ENCODE measurements around the gene WDR89. TPM values are rescaled to one million over a fixed set of nuclear protein-coding genes. Genes with fewer than 3 reads are reported as not detected.

Gene WDR89
- polyA plus RNA-seq (2011; rRNA removed) (6.1 and 9.4 TPM in 2 replicates), polyA minus RNA-seq (2011; rRNA and poly(A)+ RNA removed) (6.1 and 11.5 TPM in 2 replicates)

- TF ChIP-seq CTCF (IDR thresholded peaks at IDR 0.05; ENCODE audit: low read depth, low read length) = peak; percentile 75
- POLR2A ChIA-PET = interaction anchor here (0.6 to 1.4 kb wide), 2 partner anchors 79 to 99 kb away, joined by 4 to 8 read pairs; partner anchors contain the start of gene PPP2R5E
- CTCF ChIA-PET = interaction anchor here (0.6 to 6.5 kb wide), 11 partner anchors 8 to 253 kb away, joined by 3 to 28 read pairs (median 5); no protein-coding TSS in a partner anchor
- DNase-seq (ENCODE audit: low read depth, low spot score) = peak; percentile 99
- Histone ChIP-seq H3K9me3 (ENCODE audit: control insufficient read depth, insufficient read depth, low read length) (no peaks in the 10 kb centered on the region; the same call in 1 of the 2 replicates), H3K27me3 (ENCODE audit: control insufficient read depth, insufficient read depth, low read length) (no peaks in the 10 kb centered on the region), H3K4me3 (ENCODE audit: low read depth, low read length) (peak within 1 kb of the TSS; percentile 92), H3K27ac (ENCODE audit: low read depth, low read length) (peak within 1 kb of the TSS; percentile 99)
Measured at GRCh38 chr14:63641473-63642228, at the start of gene WDR89. WDR89 (minus strand) TSS chr14:63641871; CDS start chr14:63599942, 41,929 bp downstream.

- DNase-seq (ENCODE audit: low read depth, low spot score) = no peak
- Histone ChIP-seq H3K4me3 (ENCODE audit: low read depth, low read length) (no peak overlapping the region), H3K27me3 (ENCODE audit: control insufficient read depth, insufficient read depth, low read length) (no peaks in the 10 kb centered on the region), H3K9me3 (ENCODE audit: control insufficient read depth, insufficient read depth, low read length) (no peaks in the 10 kb centered on the region), H3K27ac (ENCODE audit: low read depth, low read length) (no peak overlapping the region)
- POLR2A ChIA-PET = no interaction called here
- no peak for TF ChIP-seq CTCF (IDR thresholded peaks at IDR 0.05; ENCODE audit: low read depth, low read length)
- CTCF ChIA-PET = no interaction called here
Measured at GRCh38 chr14:63689132-63689531, 47.5 kb upstream of the WDR89 start.

GRCh38 chr14:63686926-63687325, 45.3 kb upstream of the WDR89 start:
- H3K27ac ChIP-seq (ENCODE audit: low read depth, low read length) = no peak overlapping the region
- CTCF ChIA-PET = no interaction called here
- DNase-seq (ENCODE audit: low read depth, low spot score) = no peak

GRCh38 chr14:63685401-63685800, 43.7 kb upstream of the WDR89 start:
- Histone ChIP-seq H3K9me3 (ENCODE audit: control insufficient read depth, insufficient read depth, low read length) (no peaks in the 10 kb centered on the region), H3K27ac (ENCODE audit: low read depth, low read length) (no peak overlapping the region), H3K4me3 (ENCODE audit: low read depth, low read length) (no peak overlapping the region), H3K27me3 (ENCODE audit: control insufficient read depth, insufficient read depth, low read length) (no peaks in the 10 kb centered on the region)
- no peak for DNase-seq (ENCODE audit: low read depth, low spot score)
- TF ChIP-seq CTCF (IDR thresholded peaks at IDR 0.05; ENCODE audit: low read depth, low read length) = no peak
- CTCF ChIA-PET = no interaction called here
- POLR2A ChIA-PET = no interaction called here

More at GRCh38 chr14:63686926-63687325, 45.3 kb upstream of the WDR89 start:
- no peak for TF ChIP-seq CTCF (IDR thresholded peaks at IDR 0.05; ENCODE audit: low read depth, low read length)
- H3K4me3 ChIP-seq (ENCODE audit: low read depth, low read length) = no peak overlapping the region
- no peaks in the 10 kb centered on the region for H3K9me3 ChIP-seq (ENCODE audit: control insufficient read depth, insufficient read depth, low read length)
- no peaks in the 10 kb centered on the region for H3K27me3 ChIP-seq (ENCODE audit: control insufficient read depth, insufficient read depth, low read length)
- POLR2A ChIA-PET = no interaction called here

Data from AG04450 (cell line).